Neutrophil (primary cell): Measurements from ENCODE around the gene SLC7A8.

Source experiments
- H3K27ac ChIP-seq: fragments of 200-600 bp; sonication (generic); 2 replicates; pipeline ENCODE4 v1.5.1; 2016; ENCODE audit warnings: mild to moderate bottlenecking, moderate library complexity
- H3K27me3 ChIP-seq: fragments of 200-600 bp; sonication (generic); 2 replicates; pipeline ENCODE4 v1.6.0; 2016; ENCODE audit warnings: mild to moderate bottlenecking
- H3K36me3 ChIP-seq: fragments of 200-600 bp; sonication (generic); 2 replicates; pipeline ENCODE4 v1.5.1; 2017
- H3K4me1 ChIP-seq, 2 experiments: fragments of 200-600 bp in 1 of 2; sonication (generic) in 1 of 2; 1 replicate in 1 of 2; 2 replicates in 1 of 2; pipeline versions ENCODE4 v1.5.1 to v1.6.1; 2013 to 2016; ENCODE audit warnings: low read depth in 1 of 2, low read length in 1 of 2, mild to moderate bottlenecking in 1 of 2, moderate library complexity in 1 of 2; ENCODE audit not compliant: control insufficient read depth in 1 of 2, insufficient read depth in 1 of 2
- H3K4me3 ChIP-seq, 2 experiments: fragments of 200-600 bp in 1 of 2; sonication (generic) in 1 of 2; 1 replicate in 1 of 2; 2 replicates in 1 of 2; pipeline ENCODE4 v1.5.1; 2013 to 2016; ENCODE audit warnings: low read depth in 1 of 2, low read length in 1 of 2, mild to moderate bottlenecking in 1 of 2, moderate library complexity in 1 of 2
- H3K9me3 ChIP-seq: fragments of 200-600 bp; sonication (generic); 2 replicates; pipeline ENCODE4 v1.5.1; 2016
- TF ChIP-seq, protein P1 (sequence below): fragments of 200-600 bp; sonication (generic); IDR thresholded peaks from 2 replicates; pipeline ENCODE4 v1.5.1; 2016; ENCODE audit warnings: antibody characterized with exemption

Gene SLC7A8

DNA sequence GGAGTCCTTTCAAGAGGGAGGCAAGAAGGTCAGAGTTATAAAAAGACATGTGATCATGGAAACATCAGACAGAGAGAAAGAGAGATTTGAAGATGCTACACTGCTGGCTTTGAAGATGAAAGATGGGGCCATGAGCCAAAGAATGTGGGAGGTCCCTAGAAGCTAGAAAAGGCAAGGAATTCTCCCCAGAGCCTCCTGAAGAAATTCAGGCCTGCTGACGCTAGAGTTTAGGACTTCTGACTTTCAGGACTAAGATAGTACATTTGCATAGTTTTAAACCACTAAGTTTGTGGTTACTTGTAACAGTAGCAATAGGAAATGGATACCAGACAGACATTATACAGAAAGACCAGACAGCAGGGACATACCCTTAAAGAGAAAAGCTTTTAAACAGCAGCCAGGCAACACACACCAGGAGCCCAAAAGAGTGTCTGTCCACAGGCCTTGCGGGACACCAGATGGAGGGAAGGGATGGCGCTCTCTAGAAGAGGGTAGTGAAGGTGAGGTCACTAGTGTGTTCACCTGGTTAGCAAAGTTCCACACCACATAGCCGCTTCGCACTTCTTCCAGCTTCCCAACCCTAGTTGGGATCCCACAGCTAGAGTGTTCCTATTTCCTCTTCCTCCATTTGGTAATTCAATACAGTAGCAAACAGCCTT, 34.7 kb downstream of the SLC7A8 start:
- TF ChIP-seq, protein P1, sequence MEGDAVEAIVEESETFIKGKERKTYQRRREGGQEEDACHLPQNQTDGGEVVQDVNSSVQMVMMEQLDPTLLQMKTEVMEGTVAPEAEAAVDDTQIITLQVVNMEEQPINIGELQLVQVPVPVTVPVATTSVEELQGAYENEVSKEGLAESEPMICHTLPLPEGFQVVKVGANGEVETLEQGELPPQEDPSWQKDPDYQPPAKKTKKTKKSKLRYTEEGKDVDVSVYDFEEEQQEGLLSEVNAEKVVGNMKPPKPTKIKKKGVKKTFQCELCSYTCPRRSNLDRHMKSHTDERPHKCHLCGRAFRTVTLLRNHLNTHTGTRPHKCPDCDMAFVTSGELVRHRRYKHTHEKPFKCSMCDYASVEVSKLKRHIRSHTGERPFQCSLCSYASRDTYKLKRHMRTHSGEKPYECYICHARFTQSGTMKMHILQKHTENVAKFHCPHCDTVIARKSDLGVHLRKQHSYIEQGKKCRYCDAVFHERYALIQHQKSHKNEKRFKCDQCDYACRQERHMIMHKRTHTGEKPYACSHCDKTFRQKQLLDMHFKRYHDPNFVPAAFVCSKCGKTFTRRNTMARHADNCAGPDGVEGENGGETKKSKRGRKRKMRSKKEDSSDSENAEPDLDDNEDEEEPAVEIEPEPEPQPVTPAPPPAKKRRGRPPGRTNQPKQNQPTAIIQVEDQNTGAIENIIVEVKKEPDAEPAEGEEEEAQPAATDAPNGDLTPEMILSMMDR: no peak
- H3K4me3 ChIP-seq: no peak overlapping the region
- no peaks in the 10 kb centered on the region for H3K9me3 ChIP-seq
- H3K27ac ChIP-seq: no peak overlapping the region
- H3K36me3 ChIP-seq: no peaks in the 10 kb centered on the region
- no peaks in the 10 kb centered on the region for H3K27me3 ChIP-seq
- peaks cover 13 to 16% of the 10 kb centered on the region in 2 experiments for H3K4me1 ChIP-seq

DNA sequence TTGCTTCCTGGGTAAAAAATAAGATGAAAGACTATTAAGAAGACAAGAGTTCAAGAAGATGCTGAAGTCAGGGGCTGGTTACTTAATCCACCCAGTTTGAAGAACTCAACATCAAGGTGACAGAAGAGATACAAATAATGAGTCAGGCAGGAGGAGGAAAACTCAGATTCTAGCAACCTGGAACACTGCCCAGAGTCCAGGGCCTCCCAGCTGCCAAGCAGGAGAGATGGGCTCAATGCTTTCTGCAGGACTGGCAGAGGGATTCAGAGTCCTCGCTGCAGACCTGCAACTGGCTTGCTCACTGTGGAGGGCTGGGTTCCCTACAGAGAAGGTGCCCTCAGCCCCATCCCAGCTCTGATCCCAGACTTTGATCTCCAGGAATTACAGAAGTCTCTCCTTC, 35.8 kb downstream of the SLC7A8 start:
- no peaks in the 10 kb centered on the region for H3K27me3 ChIP-seq
- H3K27ac ChIP-seq: no peak overlapping the region
- no peak overlapping the region for H3K4me3 ChIP-seq
- TF ChIP-seq, protein P1: no peak
- H3K9me3 ChIP-seq: no peaks in the 10 kb centered on the region
- peaks cover 5 to 9% of the 10 kb centered on the region in 2 experiments for H3K4me1 ChIP-seq
- H3K36me3 ChIP-seq: no peaks in the 10 kb centered on the region

DNA sequence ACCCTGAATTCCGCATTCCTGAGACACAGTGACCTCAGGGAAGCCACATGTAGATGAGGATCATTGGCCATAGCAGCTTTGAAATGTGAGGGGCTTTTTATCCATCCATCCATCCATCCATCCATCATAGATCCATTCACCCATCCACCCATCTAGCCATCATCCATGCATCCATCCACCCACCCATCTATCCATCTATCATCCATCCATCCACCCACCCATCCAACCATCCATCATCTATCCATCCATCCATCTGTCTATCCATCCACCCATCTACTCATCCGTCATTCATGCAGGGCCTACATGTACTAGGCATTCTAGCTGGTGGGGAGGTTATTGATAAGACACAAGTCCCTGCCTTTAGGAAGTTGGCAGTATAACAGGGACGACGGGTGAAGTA, 36.5 kb downstream of the SLC7A8 start:
- Histone ChIP-seq H3K4me3 (no peak overlapping the region), H3K36me3 (no peaks in the 10 kb centered on the region), H3K4me1 (peaks cover 5 to 9% of the 10 kb centered on the region in 2 experiments), H3K9me3 (no peaks in the 10 kb centered on the region), H3K27ac (no peak overlapping the region), H3K27me3 (no peaks in the 10 kb centered on the region)
- TF ChIP-seq, protein P1: no peak

DNA sequence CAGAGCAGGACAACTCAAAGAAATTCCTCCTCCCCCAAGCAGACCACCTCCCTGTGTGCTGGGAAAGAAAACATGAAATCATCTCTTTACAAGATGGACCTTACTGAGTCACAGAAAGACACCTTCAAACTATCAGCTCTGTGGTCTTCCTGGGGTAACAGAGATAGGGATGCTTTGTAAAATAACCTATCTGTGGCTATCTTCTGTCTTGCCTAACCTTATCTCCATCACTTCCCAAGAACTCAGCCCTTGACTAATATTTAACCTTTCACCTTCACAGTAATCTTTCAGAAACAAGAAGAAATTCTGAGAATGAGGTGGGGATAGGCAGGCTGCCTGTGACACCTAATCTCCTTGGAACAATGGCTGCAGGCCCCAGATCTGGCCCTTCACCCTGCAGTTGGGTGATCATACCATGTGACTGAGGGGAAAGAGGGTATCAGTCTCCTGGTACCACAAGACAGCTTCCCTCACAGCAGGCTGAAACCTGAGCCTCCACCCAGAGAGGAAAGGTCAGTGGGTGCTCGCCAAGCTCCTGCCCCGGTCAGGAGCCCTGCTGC, 37.0 kb downstream of the SLC7A8 start:
- Histone ChIP-seq H3K27me3 (no peaks in the 10 kb centered on the region), H3K36me3 (no peaks in the 10 kb centered on the region)

DNA sequence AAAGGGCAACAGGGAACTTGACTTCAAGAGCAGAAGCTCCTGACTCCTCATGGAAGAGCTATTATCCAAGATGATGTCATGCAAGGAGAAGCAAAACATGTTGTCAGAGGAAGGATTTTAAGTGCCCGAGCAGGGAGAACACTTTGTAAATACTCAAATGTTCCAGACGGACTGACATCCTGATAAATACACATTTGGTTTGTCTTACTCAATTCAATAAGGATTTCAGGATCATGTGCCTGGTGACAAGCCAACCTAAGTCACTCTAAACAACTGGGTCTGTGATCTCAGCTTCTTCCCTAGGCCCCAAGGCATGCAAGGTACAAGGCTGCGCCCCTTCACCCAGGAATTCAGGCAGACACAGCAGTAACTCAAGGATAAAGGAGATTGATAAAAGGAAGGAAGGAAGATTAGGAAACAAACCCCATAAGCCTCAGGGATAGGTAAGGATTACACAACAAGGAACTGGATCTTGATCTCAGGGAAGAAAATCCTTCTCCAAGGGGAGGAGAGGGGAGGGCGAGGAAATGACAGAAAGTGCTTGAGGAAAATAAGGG, 37.6 kb downstream of the SLC7A8 start:
- Histone ChIP-seq H3K27ac (no peak overlapping the region), H3K4me3 (no peak overlapping the region), H3K27me3 (no peaks in the 10 kb centered on the region), H3K36me3 (no peaks in the 10 kb centered on the region), H3K9me3 (no peaks in the 10 kb centered on the region), H3K4me1 (peaks cover 5 to 9% of the 10 kb centered on the region in 2 experiments)
- TF ChIP-seq, protein P1: no peak

More for the DNA sequence above, 37.0 kb downstream of the SLC7A8 start:
- no peak overlapping the region for H3K4me3 ChIP-seq
- no peaks in the 10 kb centered on the region for H3K9me3 ChIP-seq
- H3K27ac ChIP-seq: no peak overlapping the region
- peaks cover 5 to 9% of the 10 kb centered on the region in 2 experiments for H3K4me1 ChIP-seq
- TF ChIP-seq, protein P1: no peak
